ENCODE data around the gene ELL2. TPM values are rescaled to one million over a fixed set of nuclear protein-coding genes. Genes with fewer than 3 reads are reported as not detected.

Gene ELL2
- total and polyA plus RNA-seq, 9 of the 15 experiments (the other 6 are each of a cell fraction or from before 2014, with no cell fraction given): 4.3 to 18.3 (median 14.5) TPM

GRCh38 chr5:95873351-95873750, 88.3 kb downstream of the ELL2 start:
- no peak for TF ChIP-seq ETV1 (tag; conservative IDR thresholded peaks at IDR 0.05; ENCODE audit: low read depth)
- TF ChIP-seq ZBTB33 (CRISPR knock-in tag; IDR thresholded peaks at IDR 0.05): no peak
- no peak for TF ChIP-seq SMAD4 (CRISPR knock-in tag; conservative IDR thresholded peaks at IDR 0.05)
- TF ChIP-seq NBN (IDR thresholded peaks at IDR 0.05; ENCODE audit: low read depth): no peak
- no peak for TF ChIP-seq DACH1 (IDR thresholded peaks at IDR 0.05; ENCODE audit: partially characterized antibody)
- TF ChIP-seq ZNF699 (CRISPR knock-in tag; IDR thresholded peaks at IDR 0.05; ENCODE audit: insufficient replicate concordance): no peak
- no peak for TF ChIP-seq MIER1 (IDR thresholded peaks at IDR 0.05; ENCODE audit: low read depth)
- no peak for TF ChIP-seq ARHGAP35 (IDR thresholded peaks at IDR 0.05; ENCODE audit: partially characterized antibody)
- no peak for TF ChIP-seq SP1 (CRISPR knock-in tag; IDR thresholded peaks at IDR 0.05)
- TF ChIP-seq NR4A1 (CRISPR knock-in tag; IDR thresholded peaks at IDR 0.05): no peak
- TF ChIP-seq NR4A1 (tag; IDR thresholded peaks at IDR 0.05): no peak
- TF ChIP-seq ZC3H4 (CRISPR knock-in tag; IDR thresholded peaks at IDR 0.05; ENCODE audit: borderline replicate concordance): no peak
- no peak for TF ChIP-seq CTBP1 (IDR thresholded peaks at IDR 0.05; ENCODE audit: borderline replicate concordance)
- TF ChIP-seq RBM17 (IDR thresholded peaks at IDR 0.05; ENCODE audit: borderline replicate concordance, low read depth, low read length): no peak
- TF ChIP-seq ZNF408 (CRISPR knock-in tag; IDR thresholded peaks at IDR 0.05; ENCODE audit: low read depth): no peak
- no peak for TF ChIP-seq ZNF41 (CRISPR knock-in tag; conservative IDR thresholded peaks at IDR 0.05)
- TF ChIP-seq RBM14 (IDR thresholded peaks at IDR 0.05; ENCODE audit: borderline replicate concordance, insufficient read depth, low read depth, low read length): no peak
- no peak for TF ChIP-seq KAT2B (IDR thresholded peaks at IDR 0.05; ENCODE audit: low read depth, low read length)
- no peak for TF ChIP-seq MBD1 (CRISPR knock-in tag; IDR thresholded peaks at IDR 0.05)
- no peak for TF ChIP-seq U2AF2 (optimal IDR thresholded peaks at IDR 0.05; ENCODE audit: low read depth, low read length)
- no peak for TF ChIP-seq GTF2A2 (tag; IDR thresholded peaks at IDR 0.05)
- H3K79me2 ChIP-seq (ENCODE audit: control insufficient read depth, insufficient read depth, low read length): no peaks in the 10 kb centered on the region
- ChIA-PET POLR2A (interaction anchor here (0.6 to 1.8 kb wide), 2 partner anchors 11 to 13 kb away, joined by 3 to 6 read pairs; no protein-coding TSS in a partner anchor), CTCF (ENCODE audit: low intra/inter-chr PET ratio) (no interaction called here)
- no peak overlapping the region for H3K9ac ChIP-seq (ENCODE audit: insufficient read depth in 1 of 2, low read depth in 2 of 2, low read length in 2 of 2)
- H4K20me1 ChIP-seq (replicated peaks; ENCODE audit: control insufficient read depth, insufficient read depth, low read length): no peaks in the 10 kb centered on the region
- DNase-seq (ENCODE audit: extremely low read depth in 1 of 4, low spot score in 3 of 4): no peak
- 65% methylated on average over 4 of the region's 4 CpGs for WGBS (ENCODE audit: insufficient coverage, low coverage, missing lambda C conversion rate)
- H3K4me2 ChIP-seq (ENCODE audit: insufficient read depth, low read length): no peak overlapping the region
- no peak for ATAC-seq
- H3K27me3 ChIP-seq (ENCODE audit: control insufficient read depth in 2 of 2, insufficient read depth in 2 of 2, low read length in 2 of 2): no peaks in the 10 kb centered on the region
- no TSS peak for BruUV-seq (replicated peaks)
- H2AFZ ChIP-seq (ENCODE audit: low read depth, low read length): no peak overlapping the region
- no peak for FAIRE-seq
- no peak overlapping the region for H3K4me3 ChIP-seq
- intact Hi-C loops (cut with micrococcal nuclease): no loop called here
- no peaks in the 10 kb centered on the region for H3K9me1 ChIP-seq (ENCODE audit: control insufficient read depth, insufficient read depth, low read length)
- no peak overlapping the region for H3K27ac ChIP-seq (ENCODE audit: extremely low read depth, low read depth, low read length)
- peaks cover 10 to 11% of the 10 kb centered on the region in 2 experiments; a peak in 3 of 5 replicates for H3K4me1 ChIP-seq (replicated peaks in 1 of 2; ENCODE audit: control insufficient read depth in 2 of 2, insufficient read depth in 2 of 2, low read length in 2 of 2)
- in situ Hi-C loops (cut with MboI): no loop called here
- no peaks in the 10 kb centered on the region for H3K9me3 ChIP-seq (replicated peaks; ENCODE audit: control insufficient read depth, insufficient read depth, low read depth, low read length)
- no peaks in the 10 kb centered on the region for H3K36me3 ChIP-seq (ENCODE audit: control insufficient read depth, insufficient read depth, low read length)

Measured in K562 (cell line).